PC-3 (cell line): Measurements from ENCODE around the gene BCAS3. TPM values are rescaled to one million over a fixed set of nuclear protein-coding genes. Genes with fewer than 3 reads are reported as not detected.
"Not testable (repeated sequence)": the region's sequence is repeated elsewhere in the genome, so short reads cannot be mapped to it uniquely, and the experiment has no call there.

Source experiments
- ATAC-seq: fragments of 200-7000 bp; cut with Tn5 transposase; 2 replicates; pipeline ENCODE4 v1.9.1; 2020; ENCODE audit warnings: mild to moderate bottlenecking, moderate library complexity
- BruUV-seq: library from RNA; stranded (reverse); fragments of 400-500 nt; replicated peaks from 2 replicates; lab custom pipeline; 2021; lab: Mats Ljungman, UMichigan
- CTCF ChIA-PET: fragments of 300-600 bp; sonication (Branson Sonifier 250); formaldehyde crosslinking; loops from one replicate; lab custom pipeline; 2022; ENCODE audit warnings: antibody characterized with exemption; lab: Charles Lee
- POLR2A ChIA-PET: fragments of 300-600 bp; sonication (Branson Sonifier 250); formaldehyde crosslinking; loops from one replicate; lab custom pipeline; 2022; ENCODE audit warnings: antibody characterized with exemption; ENCODE audit not compliant: unreplicated experiment; lab: Charles Lee
- DNase-seq: peaks from one replicate; pipeline ENCODE4 v3.0.0-alpha.2; 2015
- H2AFZ ChIP-seq: fragments of 300-600 bp; sonication (generic); 2 replicates; pipeline ENCODE4 v1.6.0; 2016; ENCODE audit warnings: antibody characterized with exemption, low read length
- H3F3A ChIP-seq: fragments of 300-600 bp; sonication (generic); one replicate; pipeline ENCODE4 v1.6.0; 2017; ENCODE audit warnings: antibody characterized with exemption, low read length, control low read depth, mild to moderate bottlenecking; ENCODE audit not compliant: unreplicated experiment
- H3K27ac ChIP-seq: fragments of 300-600 bp; sonication (generic); 2 replicates; pipeline ENCODE4 v1.5.1; 2016; ENCODE audit warnings: mild to moderate bottlenecking, low read length
- H3K27me3 ChIP-seq: fragments of 300-600 bp; sonication (generic); 2 replicates; pipeline ENCODE4 v1.6.1; 2016; ENCODE audit warnings: low read length, mixed read lengths
- H3K36me3 ChIP-seq: fragments of 300-600 bp; sonication (generic); 2 replicates; pipeline ENCODE4 v1.6.1; 2016; ENCODE audit warnings: low read depth, mixed run types, low read length, mixed read lengths
- H3K4me1 ChIP-seq: fragments of 300-600 bp; sonication (generic); 2 replicates; pipeline ENCODE4 v1.5.1; 2016; ENCODE audit warnings: low read length; ENCODE audit not compliant: insufficient read depth
- H3K4me2 ChIP-seq: fragments of 300-600 bp; sonication (generic); 2 replicates; pipeline ENCODE4 v1.6.0; 2016; ENCODE audit warnings: low read length
- H3K4me3 ChIP-seq: fragments of 300-600 bp; sonication (generic); 2 replicates; pipeline ENCODE4 v1.5.1; 2016; ENCODE audit warnings: mild to moderate bottlenecking, low read length, mixed read lengths
- H3K79me2 ChIP-seq: fragments of 300-600 bp; sonication (generic); 2 replicates; pipeline ENCODE4 v1.6.1; 2017; ENCODE audit warnings: low read length, mixed read lengths
- H3K9ac ChIP-seq: fragments of 300-600 bp; sonication (generic); 2 replicates; pipeline ENCODE4 v1.6.0; 2016; ENCODE audit warnings: mild to moderate bottlenecking, low read length
- H3K9me2 ChIP-seq: fragments of 300-600 bp; sonication (generic); replicated peaks from 2 replicates; pipeline ENCODE4 v1.6.1; 2016; ENCODE audit warnings: mixed run types, low read length, mixed read lengths
- H3K9me3 ChIP-seq: fragments of 300-600 bp; sonication (generic); 2 replicates; pipeline ENCODE4 v1.6.1; 2016; ENCODE audit warnings: low read length, mixed read lengths
- H4K20me1 ChIP-seq: fragments of 300-600 bp; sonication (generic); 2 replicates; pipeline ENCODE4 v1.6.1; 2016; ENCODE audit warnings: low read length, mixed read lengths
- CTCF ChIP-seq: fragments of 300-600 bp; sonication (generic); conservative IDR thresholded peaks from 2 replicates; pipeline ENCODE4 v1.5.1; 2017; ENCODE audit warnings: antibody characterized with exemption, low read depth, mild to moderate bottlenecking, low read length
- EZH2 ChIP-seq: fragments of 300-600 bp; sonication (generic); IDR thresholded peaks from one replicate; pipeline ENCODE4 v1.6.1; 2017; ENCODE audit warnings: antibody characterized with exemption, mild to moderate bottlenecking, low read length; ENCODE audit not compliant: unreplicated experiment
- EZH2phosphoT487 ChIP-seq: fragments of 300-600 bp; sonication (generic); IDR thresholded peaks from 2 replicates; pipeline ENCODE4 v1.6.1; 2018; ENCODE audit warnings: mild to moderate bottlenecking, antibody characterized with exemption, low read length, borderline replicate concordance
- intact Hi-C: fragments of 100-400 bp; cut with micrococcal nuclease; formaldehyde crosslinking; loops from 2 replicates; pipeline ENCODE4 v1.9.0; 2023
- total RNA-seq: library from RNA; depleted of rRNA; stranded (reverse); fragments of >200 nt; gene quantifications from 2 replicates; pipeline ENCODE4 v1.2.3, GENCODE V29; 2014

BCAS3 gene
- total RNA-seq, 1 experiment from 2014 or later = 25.9 TPM

GRCh38 chr17:60770946-60771422 is 93.3 kb downstream of the BCAS3 start:
- H3K9me3 ChIP-seq = no peaks in the 10 kb centered on the region
- DNase-seq (no peak), ATAC-seq (no peak)
- H2AFZ ChIP-seq = no peak overlapping the region
- no peaks in the 10 kb centered on the region for H3K27me3 ChIP-seq
- POLR2A ChIA-PET = no interaction called here
- H3K4me1 ChIP-seq = no peaks in the 10 kb centered on the region
- no peaks in the 10 kb centered on the region for H3F3A ChIP-seq
- BruUV-seq = no TSS peak
- no peak overlapping the region for H3K4me2 ChIP-seq
- H3K9ac ChIP-seq = no peak overlapping the region
- TF ChIP-seq EZH2phosphoT487 = no peak
- TF ChIP-seq EZH2 = no peak
- no peak overlapping the region for H3K27ac ChIP-seq
- H3K36me3 ChIP-seq = no peaks in the 10 kb centered on the region
- CTCF ChIA-PET = no interaction called here
- no peaks in the 10 kb centered on the region for H4K20me1 ChIP-seq
- H3K4me3 ChIP-seq = no peak overlapping the region
- intact Hi-C loops = no loop called here
- H3K9me2 ChIP-seq = no peaks in the 10 kb centered on the region
- no peaks in the 10 kb centered on the region for H3K79me2 ChIP-seq

GRCh38 chr17:60771621-60772020 is 94.0 kb downstream of the BCAS3 start:
- ATAC-seq, H3K9me3 ChIP-seq, H3K27me3 ChIP-seq, H3K9me2 ChIP-seq, H3K36me3 ChIP-seq, H3K79me2 ChIP-seq, CTCF ChIA-PET, H3K27ac ChIP-seq, H3K4me1 ChIP-seq, BruUV-seq, H3F3A ChIP-seq, H2AFZ ChIP-seq, DNase-seq, intact Hi-C loops, H3K4me3 ChIP-seq, H4K20me1 ChIP-seq, H3K4me2 ChIP-seq, POLR2A ChIA-PET, H3K9ac ChIP-seq: not testable (repeated sequence)

GRCh38 chr17:60773552-60773951 is 95.9 kb downstream of the BCAS3 start:
- no peaks in the 10 kb centered on the region for H3K79me2 ChIP-seq
- intact Hi-C loops = no loop called here
- H3F3A ChIP-seq = no peaks in the 10 kb centered on the region
- H3K9me3 ChIP-seq = no peaks in the 10 kb centered on the region
- BruUV-seq = no TSS peak
- no peak overlapping the region for H3K4me2 ChIP-seq
- no peak for ATAC-seq
- no peak overlapping the region for H3K4me3 ChIP-seq
- H3K36me3 ChIP-seq = no peaks in the 10 kb centered on the region
- TF ChIP-seq CTCF (no peak), EZH2 (no peak), EZH2phosphoT487 (no peak)
- H4K20me1 ChIP-seq = no peaks in the 10 kb centered on the region
- H3K4me1 ChIP-seq = no peaks in the 10 kb centered on the region
- H2AFZ ChIP-seq = no peak overlapping the region
- H3K27me3 ChIP-seq = no peaks in the 10 kb centered on the region
- no peak overlapping the region for H3K9ac ChIP-seq
- no peak for DNase-seq
- H3K9me2 ChIP-seq = no peaks in the 10 kb centered on the region
- CTCF ChIA-PET = no interaction called here
- no peak overlapping the region for H3K27ac ChIP-seq
- POLR2A ChIA-PET = no interaction called here

- intact Hi-C loops = no loop called here
Observed at GRCh38 chr17:60781880-60782412, 104.3 kb downstream of the BCAS3 start.

More at GRCh38 chr17:60781880-60782412, 104.3 kb downstream of the BCAS3 start:
- no peaks in the 10 kb centered on the region for H3K9me2 ChIP-seq
- no TSS peak for BruUV-seq
- ATAC-seq (no peak), DNase-seq (no peak)
- H3K4me2 ChIP-seq = no peak overlapping the region
- no peaks in the 10 kb centered on the region for H3F3A ChIP-seq
- no peaks in the 10 kb centered on the region for H4K20me1 ChIP-seq
- H3K4me1 ChIP-seq = no peaks in the 10 kb centered on the region
- ChIA-PET POLR2A (no interaction called here), CTCF (no interaction called here)
- no peak overlapping the region for H3K27ac ChIP-seq
- H2AFZ ChIP-seq = no peak overlapping the region
- no peaks in the 10 kb centered on the region for H3K27me3 ChIP-seq
- no peaks in the 10 kb centered on the region for H3K79me2 ChIP-seq
- H3K9ac ChIP-seq = no peak overlapping the region
- H3K36me3 ChIP-seq = no peaks in the 10 kb centered on the region
- H3K4me3 ChIP-seq = no peak overlapping the region
- H3K9me3 ChIP-seq = no peaks in the 10 kb centered on the region
- TF ChIP-seq EZH2 (no peak), CTCF (no peak), EZH2phosphoT487 (no peak)
